ENCODE results near the gene MIF.
"Not testable (repeated sequence)": the region's sequence is repeated elsewhere in the genome, so short reads cannot be mapped to it uniquely, and the experiment has no call there.

Gene MIF

GRCh38 chr22:23877566-23877965 is 16.6 kb upstream of the MIF start:
- no peak for DNase-seq (ENCODE audit: low read depth in 2 of 2)

- DNase-seq (ENCODE audit: low read depth in 2 of 2), result no peak
Measured at GRCh38 chr22:23878219-23878618, 16.0 kb upstream of the MIF start.

GRCh38 chr22:23882370-23882769 is 11.8 kb upstream of the MIF start:
- DNase-seq (ENCODE audit: low read depth in 2 of 2), result no peak

- no peak for DNase-seq (ENCODE audit: low read depth in 2 of 2)
Measured at GRCh38 chr22:23883658-23884057, 10.5 kb upstream of the MIF start.

GRCh38 chr22:23884140-23884539 is 10.0 kb upstream of the MIF start:
- no peak for DNase-seq (ENCODE audit: low read depth in 2 of 2)

- DNase-seq (ENCODE audit: low read depth in 2 of 2), result no peak
Measured at GRCh38 chr22:23888615-23889401, 5.4 kb upstream of the MIF start.

- no peak for DNase-seq (ENCODE audit: low read depth in 2 of 2)
Measured at GRCh38 chr22:23889620-23890019, 4.6 kb upstream of the MIF start.

- DNase-seq (ENCODE audit: low read depth in 2 of 2), result no peak
Measured at GRCh38 chr22:23891726-23892125, 2.5 kb upstream of the MIF start.

- no peak for DNase-seq (ENCODE audit: low read depth in 2 of 2)
Measured at GRCh38 chr22:23892130-23892529, 2.1 kb upstream of the MIF start.

GRCh38 chr22:23892706-23893105 is 1.5 kb upstream of the MIF start:
- DNase-seq (ENCODE audit: low read depth in 2 of 2), result no peak

- no peak for DNase-seq (ENCODE audit: low read depth in 2 of 2)
Measured at GRCh38 chr22:23893121-23893944, 850 bp upstream of the MIF start.

GRCh38 chr22:23894710-23895598 is 771 bp downstream of the MIF start:
- DNase-seq (ENCODE audit: low read depth in 2 of 2), result peak; percentile 48 to 57

- no peak for DNase-seq (ENCODE audit: low read depth in 2 of 2)
Measured at GRCh38 chr22:23895599-23896144, 1.5 kb downstream of the MIF start.

GRCh38 chr22:23896166-23896522 is 2.0 kb downstream of the MIF start:
- DNase-seq (ENCODE audit: low read depth in 2 of 2), result no peak

- no peak for DNase-seq (ENCODE audit: low read depth in 2 of 2)
Measured at GRCh38 chr22:23896523-23897186, 2.5 kb downstream of the MIF start.

GRCh38 chr22:23897320-23897719 is 3.1 kb downstream of the MIF start:
- no peak for DNase-seq (ENCODE audit: low read depth in 2 of 2)

- no peak for DNase-seq (ENCODE audit: low read depth in 2 of 2)
Measured at GRCh38 chr22:23898006-23898974, 4.1 kb downstream of the MIF start.

GRCh38 chr22:23899042-23899745 is 5.0 kb downstream of the MIF start:
- DNase-seq (ENCODE audit: low read depth in 2 of 2), result no peak

- DNase-seq (ENCODE audit: low read depth in 2 of 2), result not testable (repeated sequence)
Measured at GRCh38 chr22:23900227-23900626, 6.0 kb downstream of the MIF start.

Measured in stimulated activated CD4-positive, alpha-beta T cell treated with anti-CD3 and anti-CD28 coated beads, Interleukin-1b, Interleukin-23, amount 100 ng/mL, for 4 hours (primary cell).